ENCODE measurements around the gene LIN37.
"Not testable (repeated sequence)": the region's sequence is repeated elsewhere in the genome, so short reads cannot be mapped to it uniquely, and the experiment has no call there.

LIN37 gene

DNA sequence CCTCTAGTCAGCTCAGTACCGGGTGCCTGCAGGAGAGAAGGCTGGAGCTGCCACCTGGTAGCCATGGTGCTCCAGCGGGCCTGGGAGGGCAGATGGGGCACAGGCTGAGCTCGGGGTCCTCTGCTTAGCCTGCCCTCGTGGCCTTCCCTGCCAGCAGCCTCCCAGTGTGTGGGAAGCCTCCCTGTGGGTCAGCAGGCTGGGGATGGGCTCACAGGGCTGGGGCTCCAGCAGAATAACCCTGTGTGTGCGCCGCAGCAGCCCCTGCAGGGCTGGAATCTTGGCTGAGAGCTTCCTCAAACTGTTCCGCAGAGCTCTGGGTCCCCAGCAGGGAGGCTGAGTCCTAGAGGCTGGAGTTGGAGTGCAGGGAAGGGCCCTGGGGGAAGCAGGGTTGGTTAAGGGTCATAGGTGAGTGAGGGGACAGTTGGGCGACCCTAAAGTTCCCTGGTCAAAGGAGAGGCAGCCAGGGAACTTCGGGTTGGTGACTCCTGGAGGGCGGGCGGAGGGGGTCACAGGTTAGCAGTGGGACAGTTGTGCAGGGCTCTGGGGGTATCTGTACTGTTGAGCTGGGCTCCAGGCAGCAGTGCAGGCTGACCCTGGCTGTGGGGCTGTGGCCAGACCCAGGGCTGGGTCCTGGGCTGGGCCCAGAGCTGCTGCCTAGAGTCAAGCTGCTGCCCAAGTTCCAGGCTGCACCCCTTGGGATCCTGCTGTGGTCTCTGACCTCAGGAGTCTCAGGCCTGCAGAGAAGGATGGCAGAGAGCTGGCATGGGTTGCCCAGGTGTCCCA, 41.0 kb downstream of the LIN37 start:
- DNase-seq (ENCODE audit: low read depth in 2 of 2), result no peak

GRCh38 chr19:35789978-35790944, 41.9 kb downstream of the LIN37 start:
- no peak for DNase-seq (ENCODE audit: low read depth in 2 of 2)

DNA sequence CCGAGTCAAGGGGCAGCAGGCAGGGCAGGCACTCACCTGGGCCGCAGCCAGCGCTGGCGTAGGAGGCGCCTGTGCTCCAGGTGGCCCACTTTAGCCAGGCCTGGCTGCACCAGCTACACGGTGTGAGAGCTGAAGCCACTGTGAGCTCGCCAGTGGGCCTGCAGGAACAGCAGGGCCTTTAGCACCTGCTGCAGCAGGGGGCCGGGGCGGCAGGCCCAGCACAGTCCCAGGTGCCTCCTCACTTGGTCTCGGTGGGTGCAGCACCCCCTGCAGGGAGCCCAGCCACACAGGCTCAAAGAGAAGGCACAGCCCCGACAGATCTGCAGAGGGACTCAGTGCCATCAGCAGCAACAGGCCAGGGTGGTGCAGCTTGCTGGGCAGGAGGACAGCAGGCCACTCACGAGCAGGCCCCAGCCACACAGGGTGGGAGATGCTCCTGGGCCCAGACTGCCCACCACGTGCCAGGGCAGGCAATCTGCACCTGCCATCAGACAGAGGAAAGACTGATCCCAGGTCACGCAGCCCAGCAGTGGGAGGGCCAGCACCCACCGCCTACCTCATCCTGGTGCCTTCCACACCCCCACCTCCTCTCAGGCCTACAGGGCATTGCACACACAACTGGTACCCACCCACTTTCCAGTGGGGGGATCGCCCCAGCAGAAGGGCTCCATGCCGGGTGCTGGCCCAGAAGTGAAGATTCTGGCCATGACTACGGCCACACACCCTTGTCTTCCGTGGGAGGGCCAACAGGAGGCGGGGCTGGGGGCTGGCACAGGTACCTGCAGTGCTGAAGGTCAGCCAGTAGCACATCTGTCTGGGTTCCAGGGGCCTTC, 42.8 kb downstream of the LIN37 start:
- DNase-seq (ENCODE audit: low read depth in 2 of 2), result no peak

DNA sequence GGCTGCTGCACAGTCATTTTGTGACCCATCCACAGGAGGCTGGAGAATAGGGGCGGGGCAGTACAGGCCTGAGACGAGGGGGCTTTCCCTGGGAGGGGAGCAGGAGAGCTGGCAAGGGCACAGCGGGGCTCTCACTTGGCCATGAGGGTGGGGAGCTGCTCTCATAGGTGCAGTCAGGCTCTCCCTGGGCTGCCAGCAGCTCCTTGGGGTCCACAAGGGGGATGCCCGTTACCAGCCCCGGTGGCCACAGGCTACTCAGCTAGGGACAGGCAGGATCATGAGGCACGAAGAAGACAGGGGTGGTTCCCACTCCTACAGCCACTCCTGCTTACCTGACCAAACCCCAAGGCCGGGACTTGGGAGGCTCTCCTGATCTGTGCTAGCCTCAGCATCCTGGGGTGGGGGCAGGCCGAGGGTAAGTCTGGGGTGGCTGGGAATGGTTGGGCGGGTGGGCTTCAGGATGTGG, 43.5 kb downstream of the LIN37 start:
- no peak for DNase-seq (ENCODE audit: low read depth in 2 of 2)

GRCh38 chr19:35792312-35792711, 43.9 kb downstream of the LIN37 start:
- no peak for DNase-seq (ENCODE audit: low read depth in 2 of 2)

GRCh38 chr19:35792888-35793287, 44.5 kb downstream of the LIN37 start:
- no peak for DNase-seq (ENCODE audit: low read depth in 2 of 2)

DNA sequence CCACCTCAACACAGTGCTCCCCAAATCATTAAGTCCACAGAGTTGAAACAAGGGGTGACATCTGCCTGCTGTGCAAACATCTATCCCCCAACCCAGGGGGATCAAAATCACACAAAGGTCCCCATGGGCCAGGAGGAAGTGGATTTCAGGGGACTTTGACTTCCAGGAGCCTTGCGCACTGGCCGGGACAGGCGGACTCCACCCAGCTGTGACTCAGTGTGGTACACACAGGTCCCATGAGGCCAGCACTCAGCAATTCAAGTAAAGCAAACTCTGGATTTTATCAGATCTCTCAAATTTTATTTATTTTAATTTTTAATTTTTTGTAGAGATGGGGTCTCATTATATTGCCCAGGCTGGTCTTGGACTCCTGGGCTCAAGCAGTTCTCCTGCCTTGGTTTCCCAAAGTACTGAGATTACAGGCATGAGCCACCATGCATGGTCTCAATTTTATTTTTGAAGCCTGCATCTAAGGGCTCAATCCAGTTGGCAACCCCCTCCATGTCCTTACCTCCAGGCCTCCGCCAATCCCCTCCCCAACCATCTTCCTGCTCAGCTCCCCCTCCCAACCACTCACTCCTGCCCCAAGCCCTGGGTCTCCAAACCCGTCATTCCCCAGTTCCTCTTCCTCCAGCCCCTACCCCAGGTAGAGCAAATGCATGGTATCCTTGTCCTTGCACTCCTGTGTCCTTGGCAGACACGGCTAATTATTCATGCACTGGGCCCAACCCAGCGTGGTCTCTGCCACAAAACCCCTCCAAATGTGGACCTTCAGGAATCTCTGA, 45.2 kb downstream of the LIN37 start:
- no peak for DNase-seq (ENCODE audit: low read depth in 2 of 2)

- not testable (repeated sequence) for DNase-seq (ENCODE audit: low read depth in 2 of 2)
Measured at GRCh38 chr19:35795564-35795963, 47.2 kb downstream of the LIN37 start.

DNA sequence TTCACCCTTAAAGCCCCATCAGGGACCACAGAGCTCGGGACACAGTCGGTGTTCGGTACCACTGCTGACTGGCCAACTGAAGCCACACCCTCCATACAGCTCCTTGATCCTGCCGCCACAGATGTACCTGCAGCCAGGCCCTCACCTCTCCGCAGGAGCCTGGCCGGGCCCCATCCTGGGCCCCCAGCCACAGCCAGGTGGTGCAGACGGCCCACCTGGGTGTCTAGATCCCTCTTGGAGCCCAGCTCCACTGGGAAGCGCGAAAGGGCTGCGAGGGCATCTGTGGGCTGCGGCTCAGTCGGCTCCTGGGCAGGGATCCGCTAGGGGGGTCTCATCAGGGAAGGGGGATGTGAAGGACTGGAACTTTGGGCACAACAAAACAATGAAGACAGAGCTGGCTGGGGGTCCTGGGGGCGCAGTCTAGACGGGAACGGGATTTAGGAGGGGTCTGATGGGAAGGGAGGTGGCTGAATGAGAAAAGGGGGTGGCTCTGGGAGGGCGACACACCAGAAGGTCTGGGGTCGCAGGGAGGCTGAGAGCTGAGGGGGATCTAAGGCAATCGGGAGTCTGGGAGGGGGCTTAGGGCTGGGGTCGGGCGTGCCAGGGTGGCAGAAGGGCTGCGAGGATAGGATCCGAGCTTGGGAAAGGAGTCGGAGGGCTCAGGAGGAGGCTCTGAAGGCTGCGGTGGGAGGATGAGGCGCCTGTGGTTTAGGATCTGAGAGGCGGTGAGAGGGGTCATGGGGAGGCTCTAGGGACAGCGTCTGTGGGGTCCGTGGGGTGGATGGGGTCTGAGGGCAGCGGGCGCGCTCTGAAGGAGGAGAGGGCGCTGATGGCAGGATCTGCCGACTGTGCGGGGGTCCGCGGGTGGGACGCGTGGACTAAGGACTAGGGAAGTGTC, 48.5 kb downstream of the LIN37 start:
- no peak for DNase-seq (ENCODE audit: low read depth in 2 of 2)

- DNase-seq (ENCODE audit: low read depth in 2 of 2), result peak in 1 of 2 donors; percentile 12
Measured at GRCh38 chr19:35797663-35798062, 49.3 kb downstream of the LIN37 start.

GRCh38 chr19:35801828-35802227, 53.5 kb downstream of the LIN37 start:
- no peak for DNase-seq (ENCODE audit: low read depth in 2 of 2)
